ENCODE measurements around the gene INPP5D.

INPP5D gene

DNA sequence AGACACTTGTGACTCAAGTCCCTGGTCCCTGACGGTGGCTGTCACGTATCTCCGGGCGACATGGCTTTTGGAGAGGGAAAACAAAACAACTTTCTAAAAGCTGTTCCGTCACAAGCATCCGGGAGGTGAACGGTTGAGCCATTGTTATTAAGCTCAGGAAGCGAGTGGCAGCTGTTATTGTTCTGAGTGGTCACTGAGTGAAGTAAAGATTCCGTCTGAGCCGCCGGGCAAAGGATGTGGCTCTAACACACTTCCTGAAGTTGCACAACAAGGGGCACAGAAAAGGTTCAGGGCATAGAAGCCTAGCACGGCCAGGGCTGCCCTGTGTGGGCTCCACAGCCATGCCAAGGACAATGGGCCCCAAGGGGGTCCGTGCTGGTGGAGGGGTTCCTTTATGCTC, 24.3 kb downstream of the INPP5D start:
- no peak overlapping the region for H2AFZ ChIP-seq (ENCODE audit: low read depth, low read length)
- H3K4me3 ChIP-seq (ENCODE audit: low read depth in 1 of 2, low read length in 2 of 2): no peak overlapping the region
- peaks cover 54% of the 10 kb centered on the region for H4K20me1 ChIP-seq (ENCODE audit: insufficient read depth, low read length)
- H3K4me1 ChIP-seq (ENCODE audit: insufficient read depth, low read length): peaks cover 29% of the 10 kb centered on the region
- no peak overlapping the region for H3K27ac ChIP-seq (ENCODE audit: low read length)
- no peaks in the 10 kb centered on the region for H3K27me3 ChIP-seq (ENCODE audit: insufficient read depth, low read length, poor library complexity)
- DNase-seq (no peak), ATAC-seq (ENCODE audit: insufficient read depth, low read depth) (no peak)
- no peaks in the 10 kb centered on the region for H3K9me3 ChIP-seq (ENCODE audit: insufficient read depth, low read length, severe bottlenecking)
- no peak overlapping the region for H3K4me2 ChIP-seq (ENCODE audit: insufficient read depth, low read length)
- peaks cover 16% of the 10 kb centered on the region for H3K79me2 ChIP-seq (ENCODE audit: insufficient read depth, low read length)
- TF ChIP-seq, protein P1, sequence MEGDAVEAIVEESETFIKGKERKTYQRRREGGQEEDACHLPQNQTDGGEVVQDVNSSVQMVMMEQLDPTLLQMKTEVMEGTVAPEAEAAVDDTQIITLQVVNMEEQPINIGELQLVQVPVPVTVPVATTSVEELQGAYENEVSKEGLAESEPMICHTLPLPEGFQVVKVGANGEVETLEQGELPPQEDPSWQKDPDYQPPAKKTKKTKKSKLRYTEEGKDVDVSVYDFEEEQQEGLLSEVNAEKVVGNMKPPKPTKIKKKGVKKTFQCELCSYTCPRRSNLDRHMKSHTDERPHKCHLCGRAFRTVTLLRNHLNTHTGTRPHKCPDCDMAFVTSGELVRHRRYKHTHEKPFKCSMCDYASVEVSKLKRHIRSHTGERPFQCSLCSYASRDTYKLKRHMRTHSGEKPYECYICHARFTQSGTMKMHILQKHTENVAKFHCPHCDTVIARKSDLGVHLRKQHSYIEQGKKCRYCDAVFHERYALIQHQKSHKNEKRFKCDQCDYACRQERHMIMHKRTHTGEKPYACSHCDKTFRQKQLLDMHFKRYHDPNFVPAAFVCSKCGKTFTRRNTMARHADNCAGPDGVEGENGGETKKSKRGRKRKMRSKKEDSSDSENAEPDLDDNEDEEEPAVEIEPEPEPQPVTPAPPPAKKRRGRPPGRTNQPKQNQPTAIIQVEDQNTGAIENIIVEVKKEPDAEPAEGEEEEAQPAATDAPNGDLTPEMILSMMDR (IDR thresholded peaks at IDR 0.05; ENCODE audit: borderline replicate concordance, extremely low read depth, low read length, poor library complexity, severe bottlenecking): no peak
- no peak for TF ChIP-seq EZH2 (IDR thresholded peaks at IDR 0.05; ENCODE audit: borderline replicate concordance, low read depth, low read length, severe bottlenecking)
- H3K9ac ChIP-seq (ENCODE audit: low read depth, low read length): no peak overlapping the region
- H3K36me3 ChIP-seq (ENCODE audit: insufficient read depth, low read length): peaks cover 42% of the 10 kb centered on the region

DNA sequence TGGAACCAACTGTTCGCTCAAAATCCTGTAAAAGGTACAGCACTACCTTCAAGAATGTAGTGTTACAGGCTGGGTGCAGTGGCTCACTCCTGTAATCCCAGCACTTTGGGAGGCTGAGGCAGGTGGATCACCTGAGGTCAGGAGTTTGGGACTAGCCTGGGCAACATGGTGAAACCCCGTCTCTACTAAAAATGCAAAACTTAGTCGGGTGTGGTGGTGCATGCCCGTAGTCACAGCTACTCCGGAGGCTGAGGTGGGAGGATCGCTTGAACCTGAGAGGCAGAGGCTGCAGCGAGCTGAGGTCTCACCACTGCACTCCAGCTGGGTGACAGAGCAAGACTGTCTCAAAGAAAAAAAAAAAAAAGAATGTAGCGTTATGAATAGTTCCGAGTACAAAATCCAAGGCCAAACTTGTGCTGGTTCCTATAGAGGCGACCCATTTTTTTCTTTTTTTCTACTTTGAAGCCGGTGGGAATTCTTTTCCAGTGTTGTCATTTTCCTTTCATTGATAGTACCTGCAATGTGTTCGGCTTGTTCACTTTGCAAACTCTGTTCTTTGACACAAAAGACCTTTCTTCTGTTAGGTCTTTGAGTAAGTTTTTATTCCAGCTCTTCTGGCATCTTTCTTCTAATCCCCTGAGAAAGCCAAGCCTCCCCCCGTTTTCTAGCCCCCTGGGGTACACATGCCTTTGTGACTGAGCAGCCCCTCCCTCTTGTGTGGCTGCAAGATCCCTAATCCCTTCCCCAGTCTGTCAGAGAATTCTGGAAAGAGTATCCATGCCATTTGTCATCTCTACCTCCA, 25.1 kb downstream of the INPP5D start:
- no peak overlapping the region for H3K4me3 ChIP-seq (ENCODE audit: low read depth in 1 of 2, low read length in 2 of 2)
- peaks cover 55% of the 10 kb centered on the region for H4K20me1 ChIP-seq (ENCODE audit: insufficient read depth, low read length)
- H3K9me3 ChIP-seq (ENCODE audit: insufficient read depth, low read length, severe bottlenecking): no peaks in the 10 kb centered on the region
- peaks cover 16% of the 10 kb centered on the region for H3K79me2 ChIP-seq (ENCODE audit: insufficient read depth, low read length)
- H3K4me1 ChIP-seq (ENCODE audit: insufficient read depth, low read length): peaks cover 29% of the 10 kb centered on the region
- no peaks in the 10 kb centered on the region for H3K27me3 ChIP-seq (ENCODE audit: insufficient read depth, low read length, poor library complexity)
- no peak overlapping the region for H3K27ac ChIP-seq (ENCODE audit: low read length)
- no peak for ATAC-seq (ENCODE audit: insufficient read depth, low read depth)
- no peak for DNase-seq
- H3K4me2 ChIP-seq (ENCODE audit: insufficient read depth, low read length): no peak overlapping the region
- H2AFZ ChIP-seq (ENCODE audit: low read depth, low read length): no peak overlapping the region
- TF ChIP-seq EZH2 (IDR thresholded peaks at IDR 0.05; ENCODE audit: borderline replicate concordance, low read depth, low read length, severe bottlenecking): no peak
- TF ChIP-seq, protein P1 (IDR thresholded peaks at IDR 0.05; ENCODE audit: borderline replicate concordance, extremely low read depth, low read length, poor library complexity, severe bottlenecking): no peak
- H3K36me3 ChIP-seq (ENCODE audit: insufficient read depth, low read length): peaks cover 39% of the 10 kb centered on the region
- no peak overlapping the region for H3K9ac ChIP-seq (ENCODE audit: low read depth, low read length)

DNA sequence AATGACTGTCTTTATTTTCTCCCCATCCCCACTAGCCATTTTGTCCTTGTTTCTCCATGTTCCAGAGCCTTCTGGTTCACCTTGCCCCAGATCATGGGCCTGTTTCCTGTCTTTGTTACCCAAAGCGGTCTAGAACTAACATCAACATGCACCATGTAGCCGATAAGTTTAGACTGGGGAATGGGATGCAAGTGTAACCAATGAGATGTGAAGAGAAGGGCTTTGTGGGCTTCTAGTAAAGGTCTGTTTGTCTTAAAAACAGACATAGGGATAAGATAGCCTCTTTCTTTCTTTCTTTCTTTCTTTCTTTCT, 25.7 kb downstream of the INPP5D start:
- no peak overlapping the region for H3K4me2 ChIP-seq (ENCODE audit: insufficient read depth, low read length)
- peaks cover 34% of the 10 kb centered on the region for H3K36me3 ChIP-seq (ENCODE audit: insufficient read depth, low read length)
- H3K4me1 ChIP-seq (ENCODE audit: insufficient read depth, low read length): peaks cover 23% of the 10 kb centered on the region
- H3K27ac ChIP-seq (ENCODE audit: low read length): no peak overlapping the region
- TF ChIP-seq, protein P1 (IDR thresholded peaks at IDR 0.05; ENCODE audit: borderline replicate concordance, extremely low read depth, low read length, poor library complexity, severe bottlenecking): no peak
- no peak for TF ChIP-seq EZH2 (IDR thresholded peaks at IDR 0.05; ENCODE audit: borderline replicate concordance, low read depth, low read length, severe bottlenecking)
- H3K9ac ChIP-seq (ENCODE audit: low read depth, low read length): no peak overlapping the region
- H4K20me1 ChIP-seq (ENCODE audit: insufficient read depth, low read length): peaks cover 50% of the 10 kb centered on the region
- no peak overlapping the region for H3K4me3 ChIP-seq (ENCODE audit: low read depth in 1 of 2, low read length in 2 of 2)
- H2AFZ ChIP-seq (ENCODE audit: low read depth, low read length): no peak overlapping the region
- H3K79me2 ChIP-seq (ENCODE audit: insufficient read depth, low read length): peaks cover 16% of the 10 kb centered on the region
- no peaks in the 10 kb centered on the region for H3K27me3 ChIP-seq (ENCODE audit: insufficient read depth, low read length, poor library complexity)
- H3K9me3 ChIP-seq (ENCODE audit: insufficient read depth, low read length, severe bottlenecking): no peaks in the 10 kb centered on the region
- DNase-seq (no peak), ATAC-seq (ENCODE audit: insufficient read depth, low read depth) (no peak)
